ENCODE results near the gene SYT1. TPM values are rescaled to one million over a fixed set of nuclear protein-coding genes. Genes with fewer than 3 reads are reported as not detected.

The SYT1 gene
- total RNA-seq, 1 donor from 2014 or later = not detected

DNA sequence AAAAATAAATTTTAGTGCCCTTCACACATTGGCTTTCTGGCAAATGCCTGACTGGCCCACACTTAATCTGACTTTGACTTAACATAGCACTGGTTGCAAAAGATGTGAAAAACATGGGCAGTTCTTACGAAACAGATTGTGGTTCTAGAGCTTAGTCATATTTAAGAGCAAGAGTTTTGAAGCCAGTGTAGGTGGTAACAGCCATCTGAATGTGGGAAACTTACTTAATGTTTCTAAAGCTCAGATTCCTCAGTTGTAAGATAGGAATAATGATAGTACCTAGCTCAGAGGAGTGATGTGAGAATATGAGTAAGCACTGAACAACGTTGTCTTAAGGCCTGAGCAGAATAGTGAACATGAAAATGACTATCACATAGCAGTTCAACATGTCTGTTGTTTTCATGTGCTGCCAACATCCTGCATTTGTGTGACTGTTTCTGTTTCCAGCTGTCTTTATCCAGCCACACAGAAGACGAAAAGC is 262.7 kb downstream of the SYT1 start:
- intact Hi-C loops (cut with micrococcal nuclease) = no loop called here

GRCh38 chr12:79128956-79129355 is 264.4 kb downstream of the SYT1 start:
- intact Hi-C loops (cut with micrococcal nuclease) = no loop called here

DNA sequence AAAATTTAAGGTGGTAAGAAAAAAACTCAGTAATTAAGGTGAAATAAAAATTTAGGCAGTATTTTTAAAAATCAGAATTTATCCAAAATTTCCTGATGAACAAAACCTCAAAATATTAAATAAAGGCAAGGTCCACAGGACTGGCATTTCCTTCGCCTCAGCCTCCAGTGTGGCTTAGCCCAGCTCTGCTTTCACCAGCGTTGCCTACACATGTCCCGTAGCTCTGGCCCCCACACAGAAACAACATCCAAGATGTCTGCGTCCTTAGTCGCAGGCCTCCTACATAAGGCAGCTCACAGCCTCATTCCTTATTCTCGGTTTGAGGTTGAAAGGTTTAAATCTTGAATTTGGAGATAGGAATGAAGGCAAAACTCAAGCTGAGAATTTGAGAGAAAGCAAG is 274.3 kb downstream of the SYT1 start:
- intact Hi-C loops (cut with micrococcal nuclease) = no loop called here

- intact Hi-C loops (cut with micrococcal nuclease) = no loop called here
Measured at GRCh38 chr12:79140711-79141110, 276.1 kb downstream of the SYT1 start.

DNA sequence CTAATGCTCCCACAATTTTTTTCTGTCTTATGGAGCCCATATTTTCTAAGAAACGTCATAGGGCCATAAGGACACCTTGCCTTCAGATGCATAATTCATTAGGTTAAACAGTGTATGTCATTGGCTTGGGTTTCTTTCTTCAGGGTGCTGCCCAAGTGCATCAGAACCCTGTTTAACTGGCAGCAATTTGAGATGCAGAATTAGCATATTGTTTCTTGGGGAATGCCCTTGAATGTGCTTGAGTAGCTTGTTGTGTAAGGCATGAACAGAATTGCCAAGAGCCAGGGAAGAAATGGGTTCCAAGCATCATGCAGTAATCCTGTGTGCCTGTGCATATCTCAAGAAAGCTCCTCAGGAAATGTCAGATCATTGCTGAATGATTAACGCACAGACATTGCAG is 277.2 kb downstream of the SYT1 start:
- intact Hi-C loops (cut with micrococcal nuclease) = no loop called here

GRCh38 chr12:79143803-79144202 is 279.2 kb downstream of the SYT1 start:
- intact Hi-C loops (cut with micrococcal nuclease) = no loop called here

DNA sequence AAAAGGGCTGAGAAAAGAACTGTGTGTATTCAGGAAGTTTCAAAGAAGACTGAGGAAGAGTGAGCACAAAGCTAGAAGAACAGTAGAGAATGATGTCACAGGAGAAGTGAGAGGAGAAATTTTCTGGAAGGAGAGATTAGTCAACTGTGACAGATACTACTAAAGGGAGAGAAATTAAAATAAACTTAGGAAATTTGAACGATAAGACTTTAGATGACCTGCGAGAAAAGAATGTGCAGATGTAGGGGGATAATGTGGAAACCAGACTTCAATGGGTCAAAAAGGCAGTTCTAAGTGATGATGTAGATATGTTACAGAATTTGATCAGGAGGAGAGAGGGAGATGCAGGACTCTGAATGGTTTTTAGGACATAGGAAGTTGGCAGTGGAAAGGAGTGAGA is 287.4 kb downstream of the SYT1 start:
- intact Hi-C loops (cut with micrococcal nuclease) = no loop called here

GRCh38 chr12:79155683-79156082 is 291.1 kb downstream of the SYT1 start:
- intact Hi-C loops (cut with micrococcal nuclease) = no loop called here

- intact Hi-C loops (cut with micrococcal nuclease) = no loop called here
Measured at GRCh38 chr12:79156846-79157463, 292.4 kb downstream of the SYT1 start.

- intact Hi-C loops (cut with micrococcal nuclease) = no loop called here
Measured at GRCh38 chr12:79161249-79161934, 296.8 kb downstream of the SYT1 start.

DNA sequence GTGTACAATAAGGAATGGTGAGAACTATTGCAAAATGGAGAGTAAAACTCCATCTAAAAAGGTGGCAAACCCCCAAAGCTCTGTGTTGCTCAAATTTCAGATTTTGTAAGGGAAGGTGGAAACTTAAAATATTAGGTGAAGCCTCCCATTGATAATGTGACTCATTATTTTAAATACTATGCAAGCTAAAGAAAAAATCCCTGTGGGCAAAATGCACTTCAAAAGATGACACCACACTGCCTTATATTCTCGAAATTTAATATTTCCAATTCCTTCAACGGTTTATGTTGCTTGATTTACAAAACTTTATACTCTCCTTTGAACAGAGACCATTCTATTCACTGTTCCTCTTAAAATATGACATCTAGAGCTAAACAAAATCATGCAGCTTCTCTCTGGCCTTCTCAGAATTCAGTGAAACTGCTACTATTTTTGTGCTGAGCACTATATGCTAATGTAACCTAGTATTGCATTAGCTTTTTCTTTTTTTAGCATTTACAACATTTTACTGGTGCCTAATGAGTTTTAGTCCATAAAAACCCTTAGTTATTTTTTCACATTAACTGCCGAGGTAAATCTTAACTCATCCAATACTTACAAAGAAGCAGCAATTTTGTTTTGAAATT is 297.7 kb downstream of the SYT1 start:
- intact Hi-C loops (cut with micrococcal nuclease) = no loop called here

DNA sequence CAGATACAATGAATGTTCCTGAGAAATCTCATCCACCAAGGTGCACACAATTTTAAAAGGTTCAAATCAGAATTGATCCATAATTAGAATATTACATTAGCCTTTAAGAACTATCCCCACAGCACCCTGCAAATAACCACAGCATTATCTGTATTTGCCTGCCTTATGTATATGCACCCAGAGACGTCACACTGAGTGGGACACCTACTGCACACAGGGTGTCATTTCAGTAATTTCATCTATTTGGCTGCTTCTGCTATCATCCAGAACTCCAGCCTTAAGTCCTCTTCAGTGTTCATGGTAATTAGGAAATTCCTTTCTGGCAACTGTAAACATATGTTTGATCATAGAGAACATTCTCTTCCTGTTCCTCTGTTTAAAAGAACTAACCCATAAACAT is 298.4 kb downstream of the SYT1 start:
- intact Hi-C loops (cut with micrococcal nuclease) = no loop called here

- intact Hi-C loops (cut with micrococcal nuclease) = no loop called here
Measured at GRCh38 chr12:79164890-79165289, 300.3 kb downstream of the SYT1 start.

DNA sequence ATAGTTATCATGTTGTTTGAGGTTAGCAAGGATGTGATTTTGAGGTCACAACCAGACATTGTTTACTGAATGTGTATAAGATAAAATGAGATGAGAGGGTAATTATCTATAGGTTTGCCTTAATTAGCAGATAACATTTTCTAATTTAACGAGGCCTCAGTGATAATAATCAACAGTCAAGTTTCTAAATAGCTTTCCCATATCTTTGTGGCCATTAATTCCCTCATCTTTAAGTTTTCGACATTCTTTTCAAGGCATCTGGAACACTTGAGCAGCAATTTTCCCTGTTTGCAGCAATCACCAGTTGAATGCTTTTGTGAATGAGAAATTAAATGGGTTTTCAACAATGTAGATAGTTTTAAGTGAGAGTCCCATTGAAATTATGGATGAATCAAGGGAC is 304.1 kb downstream of the SYT1 start:
- intact Hi-C loops (cut with micrococcal nuclease) = no loop called here

- intact Hi-C loops (cut with micrococcal nuclease) = no loop called here
Measured at GRCh38 chr12:79174626-79175025, 310.1 kb downstream of the SYT1 start.

GRCh38 chr12:79183003-79183402 is 318.4 kb downstream of the SYT1 start:
- intact Hi-C loops (cut with micrococcal nuclease) = no loop called here

- intact Hi-C loops (cut with micrococcal nuclease) = no loop called here
Measured at GRCh38 chr12:79183926-79184325, 319.4 kb downstream of the SYT1 start.

GRCh38 chr12:79186506-79186905 is 321.9 kb downstream of the SYT1 start:
- intact Hi-C loops (cut with micrococcal nuclease) = no loop called here

- intact Hi-C loops (cut with micrococcal nuclease) = no loop called here
Measured at GRCh38 chr12:79187032-79187431, 322.5 kb downstream of the SYT1 start.

DNA sequence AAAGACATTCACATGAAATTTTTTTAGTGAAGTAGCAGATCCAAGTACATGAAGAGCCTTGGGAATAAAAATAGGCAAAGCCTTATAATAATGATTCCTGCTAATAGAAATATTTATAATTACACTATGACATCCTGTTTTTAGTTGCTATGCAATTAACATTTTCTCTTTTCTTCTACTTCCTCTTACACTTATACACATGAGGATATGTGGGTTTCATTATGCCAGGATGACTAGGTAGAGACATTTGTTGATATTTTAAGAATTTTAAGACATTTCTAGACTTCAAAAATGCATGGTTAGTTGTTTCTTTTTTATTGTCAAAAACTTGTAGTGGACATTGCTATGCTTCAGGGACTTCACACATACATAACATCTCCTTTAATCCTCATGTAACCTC is 326.8 kb downstream of the SYT1 start:
- intact Hi-C loops (cut with micrococcal nuclease) = no loop called here

DNA sequence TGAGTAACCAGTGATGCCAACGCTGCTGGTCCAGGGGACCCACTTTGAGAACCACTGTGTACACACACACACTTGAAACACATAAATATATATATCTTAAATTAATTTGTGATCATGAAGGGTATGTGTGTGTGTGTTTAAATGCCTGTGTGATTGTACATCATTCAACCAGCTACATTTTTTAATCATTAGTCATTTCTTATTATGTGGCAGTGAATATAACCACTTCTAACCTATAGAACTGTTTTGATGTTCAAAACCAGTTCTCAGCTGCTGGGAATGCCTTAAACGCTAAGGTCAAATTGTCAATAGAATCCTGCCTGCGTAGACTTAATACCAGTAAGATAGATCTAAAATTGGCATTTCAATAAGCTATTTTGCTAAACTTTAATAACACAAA is 330.0 kb downstream of the SYT1 start:
- intact Hi-C loops (cut with micrococcal nuclease) = no loop called here

- intact Hi-C loops (cut with micrococcal nuclease) = no loop called here
Measured at GRCh38 chr12:79199166-79199565, 334.6 kb downstream of the SYT1 start.

- intact Hi-C loops (cut with micrococcal nuclease) = no loop called here
Measured at GRCh38 chr12:79200176-79200575, 335.6 kb downstream of the SYT1 start.
